GM21381 (cell line): Measurements from ENCODE around the gene DPY19L3.
A peak's percentile ranks its signal among the peaks of the same experiment; 100 is the strongest.
"Not testable (repeated sequence)": the region's sequence is repeated elsewhere in the genome, so short reads cannot be mapped to it uniquely, and the experiment has no call there.

Experiments used
- ATAC-seq: cut with Tn5 transposase; IDR thresholded peaks from one replicate; pipeline ENCODE4 v1.9.1; 2021; ENCODE audit warnings: mild to moderate bottlenecking, moderate library complexity; ENCODE audit not compliant: unreplicated experiment

DPY19L3 gene

GRCh38 chr19:32438751-32439150 is 33.2 kb downstream of the DPY19L3 start:
- ATAC-seq, result no peak

- ATAC-seq, result no peak
Measured at GRCh38 chr19:32442650-32443049, 37.1 kb downstream of the DPY19L3 start.

DNA sequence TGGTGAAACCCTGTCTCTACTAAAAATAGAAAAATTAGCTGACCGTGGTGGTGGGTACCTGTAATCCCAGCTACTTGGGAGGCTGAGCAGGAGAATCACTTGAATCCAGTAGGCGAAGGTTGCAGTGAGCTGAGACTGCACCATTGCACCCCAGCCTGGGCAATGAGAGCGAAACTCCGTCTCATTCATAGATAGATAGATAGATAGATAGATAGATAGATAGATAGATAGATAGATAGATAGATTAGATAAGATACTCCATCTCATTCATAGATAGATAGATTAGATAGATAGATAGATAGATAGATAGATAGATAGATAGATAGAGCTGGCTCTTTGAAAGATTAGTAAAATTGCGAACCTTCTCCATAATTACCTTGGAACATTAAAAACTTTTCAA is 42.0 kb downstream of the DPY19L3 start:
- ATAC-seq, result not testable (repeated sequence)

DNA sequence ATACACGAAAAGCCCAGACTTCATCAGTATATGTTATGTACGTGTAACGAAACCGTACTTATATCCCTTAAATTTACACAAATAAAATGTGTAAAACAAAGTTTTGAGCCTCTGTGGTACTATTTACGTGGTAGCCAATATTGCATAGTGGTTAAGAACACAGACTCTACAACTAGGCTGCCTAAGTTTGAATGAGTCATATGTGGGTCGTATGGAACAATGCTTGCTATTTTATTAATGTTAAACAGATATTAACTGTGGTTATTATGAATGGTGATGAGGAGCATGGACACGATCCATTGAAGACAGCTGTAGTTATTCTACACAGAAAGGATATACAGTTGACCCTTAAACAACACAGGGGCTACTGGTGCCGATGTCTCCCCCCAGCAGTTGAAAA is 42.5 kb downstream of the DPY19L3 start:
- no peak for ATAC-seq

GRCh38 chr19:32450217-32450616 is 44.6 kb downstream of the DPY19L3 start:
- no peak for ATAC-seq

GRCh38 chr19:32453736-32454135 is 48.2 kb downstream of the DPY19L3 start:
- ATAC-seq, result no peak

- ATAC-seq, result no peak
Measured at GRCh38 chr19:32456406-32456805, 50.8 kb downstream of the DPY19L3 start.

DNA sequence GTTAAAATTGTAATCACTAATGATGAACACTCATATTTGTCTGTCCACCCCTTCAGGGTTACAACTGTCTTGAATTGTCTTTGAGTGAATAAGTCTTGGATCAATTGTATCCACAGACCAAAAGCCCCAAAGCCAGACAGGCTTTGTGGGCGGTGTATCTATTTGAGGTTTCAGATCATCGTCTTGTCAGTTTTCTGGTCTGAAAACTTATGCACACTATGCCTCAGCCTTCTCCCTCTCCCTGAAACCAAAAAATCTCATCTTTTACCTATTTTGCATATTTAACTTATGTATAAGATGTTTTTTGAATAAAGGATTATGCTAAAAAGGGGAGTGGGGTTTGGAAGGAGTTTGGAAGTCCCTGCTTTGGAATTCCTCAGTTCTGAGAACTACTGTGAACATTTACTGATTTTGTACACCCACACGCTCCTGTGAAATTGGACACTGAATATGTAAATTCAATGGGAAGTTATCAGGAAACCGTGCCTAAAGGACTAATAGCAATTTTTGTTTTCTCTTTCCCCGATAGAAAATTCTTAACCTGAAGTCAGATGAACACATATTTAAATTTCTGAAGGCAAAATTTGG is 52.1 kb downstream of the DPY19L3 start:
- ATAC-seq, result no peak

GRCh38 chr19:32458500-32459123 is 53.0 kb downstream of the DPY19L3 start:
- ATAC-seq, result peak; percentile 85

- ATAC-seq, result no peak
Measured at GRCh38 chr19:32459204-32459865, 53.8 kb downstream of the DPY19L3 start.

DNA sequence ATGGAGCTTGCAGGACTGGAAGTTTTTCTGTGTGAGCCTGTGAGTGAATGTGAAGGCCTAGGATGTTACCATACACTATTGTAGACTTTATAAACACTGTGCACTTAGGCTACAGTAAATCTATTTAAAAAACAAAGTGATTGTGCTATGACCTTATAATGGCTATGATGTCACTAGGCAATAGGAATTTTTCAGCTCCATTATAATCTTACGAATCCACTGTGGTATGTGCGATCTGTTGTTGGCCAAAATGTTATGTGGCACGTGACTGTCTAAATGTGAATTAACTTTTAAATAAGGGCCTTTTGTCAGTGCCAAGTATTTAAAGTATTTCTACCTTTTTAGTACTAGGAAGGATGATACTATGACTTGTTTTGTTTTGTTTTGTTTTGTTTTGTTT is 54.9 kb downstream of the DPY19L3 start:
- ATAC-seq, result no peak

DNA sequence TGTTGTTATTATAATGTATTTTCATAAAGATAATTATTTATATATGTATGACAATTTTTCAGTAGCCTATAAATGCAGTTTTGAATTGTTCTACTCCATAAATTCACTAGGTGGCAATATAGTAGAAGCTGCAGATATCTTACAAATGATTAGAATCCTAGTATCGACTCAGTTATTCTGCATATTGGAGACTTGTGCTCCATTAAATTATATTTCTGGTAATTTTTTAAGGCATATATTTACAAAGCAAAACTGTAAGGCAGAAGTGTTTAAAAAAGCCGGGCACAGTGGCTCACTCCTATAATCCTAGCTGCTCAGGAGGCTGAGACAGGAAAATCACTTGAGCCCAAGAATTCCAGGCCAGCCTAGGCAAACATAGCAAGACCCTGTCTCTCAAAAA is 58.7 kb downstream of the DPY19L3 start:
- ATAC-seq, result no peak

DNA sequence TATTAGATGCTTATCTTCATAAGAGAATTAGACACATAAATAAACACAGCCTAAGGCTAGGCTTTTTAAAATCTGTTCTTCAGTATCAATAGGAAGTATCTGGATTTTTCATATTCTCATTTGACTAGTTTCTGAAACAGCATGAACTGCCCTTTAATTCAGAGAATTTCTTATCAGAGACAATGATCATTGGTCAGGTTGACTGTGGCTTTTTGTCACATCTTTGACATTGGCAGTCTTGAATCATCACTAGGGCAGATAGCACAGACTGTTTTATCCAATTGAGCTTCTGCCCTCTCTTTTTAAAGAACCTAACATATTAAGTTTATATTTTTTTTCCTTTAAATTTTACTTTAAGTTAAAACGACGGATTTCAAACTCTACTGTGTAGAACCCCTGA is 59.6 kb downstream of the DPY19L3 start:
- ATAC-seq, result no peak

DNA sequence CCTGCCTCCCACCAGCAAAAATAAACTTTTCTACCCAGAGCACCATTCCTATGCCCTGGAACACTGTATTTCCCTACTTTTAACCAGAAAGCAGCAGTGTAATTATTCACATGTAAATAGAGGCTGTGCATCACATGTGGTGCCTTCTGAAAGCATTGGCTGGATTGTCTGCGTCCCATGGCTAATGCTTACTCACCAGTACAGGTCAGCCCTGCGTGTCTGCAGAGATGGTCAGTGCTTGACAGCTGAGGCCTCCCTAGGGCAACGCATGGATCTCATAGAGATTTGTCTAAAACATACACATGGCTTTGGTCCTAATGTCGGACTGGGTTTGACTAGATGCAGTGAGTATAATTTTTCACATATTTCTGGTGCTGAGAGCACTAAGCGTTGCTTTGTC is 64.2 kb downstream of the DPY19L3 start:
- no peak for ATAC-seq

GRCh38 chr19:32471095-32471494 is 65.5 kb downstream of the DPY19L3 start:
- ATAC-seq, result no peak

DNA sequence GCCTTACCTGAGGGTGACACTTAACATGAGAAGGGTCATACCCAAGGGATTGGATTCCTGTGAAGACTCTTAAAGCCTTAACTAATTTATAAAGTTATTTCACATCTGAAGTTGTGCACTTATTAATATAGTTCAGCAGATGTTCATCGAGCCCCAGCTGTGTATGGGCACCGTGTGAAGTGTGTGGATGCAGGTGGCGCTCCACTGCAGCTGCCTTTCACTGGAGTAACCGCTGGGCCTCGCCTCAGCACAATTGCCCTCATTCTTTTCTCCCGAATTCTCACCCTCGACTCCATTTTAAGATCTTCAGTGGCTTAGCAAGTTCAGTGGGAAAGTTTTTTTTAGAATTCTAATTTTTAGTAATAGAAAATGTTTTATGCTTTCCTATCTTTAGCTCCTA is 66.2 kb downstream of the DPY19L3 start:
- no peak for ATAC-seq

GRCh38 chr19:32475141-32476031 is 69.8 kb downstream of the DPY19L3 start:
- ATAC-seq, result no peak

- no peak for ATAC-seq
Measured at GRCh38 chr19:32476032-32476350, 70.4 kb downstream of the DPY19L3 start.

DNA sequence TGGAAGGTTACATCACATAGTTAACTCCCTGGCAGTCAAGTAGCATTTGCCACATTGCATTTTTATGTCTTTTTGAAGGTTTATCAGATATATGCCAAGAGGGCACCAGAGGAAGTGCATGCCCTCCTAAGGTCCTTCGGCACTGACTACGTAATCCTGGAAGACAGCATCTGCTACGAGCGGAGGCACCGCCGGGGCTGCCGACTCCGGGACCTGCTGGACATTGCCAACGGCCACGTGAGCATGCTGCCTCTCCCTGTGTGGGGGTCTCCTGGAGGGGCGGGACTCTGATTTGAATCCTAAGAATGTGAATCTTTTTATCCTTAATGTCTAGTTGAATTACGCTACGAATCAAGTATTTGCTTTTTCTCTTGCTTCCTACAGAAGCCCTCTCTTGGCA is 74.8 kb downstream of the DPY19L3 start:
- ATAC-seq, result no peak

DNA sequence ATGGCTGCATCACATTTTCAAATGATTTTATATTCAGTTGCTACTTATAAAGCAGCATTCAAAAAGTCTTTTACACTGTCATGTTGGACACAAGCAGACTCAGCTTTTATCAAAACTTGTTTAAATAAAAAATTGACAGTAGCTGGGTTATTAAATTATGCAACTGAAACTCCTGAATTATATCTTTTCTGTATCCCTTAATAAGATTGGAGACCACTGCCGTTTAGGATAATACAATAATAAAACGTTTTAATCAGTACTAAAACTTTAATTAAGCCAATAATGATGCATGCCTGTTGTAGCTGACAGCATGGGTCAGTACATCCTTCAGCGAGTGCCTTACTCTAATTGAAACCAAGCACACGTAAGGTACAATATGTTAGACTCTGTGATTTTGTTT is 78.0 kb downstream of the DPY19L3 start:
- no peak for ATAC-seq

GRCh38 chr19:32489971-32490370 is 84.4 kb downstream of the DPY19L3 start:
- ATAC-seq, result no peak

- no peak for ATAC-seq
Measured at GRCh38 chr19:32497391-32497790, 91.8 kb downstream of the DPY19L3 start.
